Measurements from ENCODE around the gene TBCCD1.
"Not testable (repeated sequence)": the region's sequence is repeated elsewhere in the genome, so short reads cannot be mapped to it uniquely, and the experiment has no call there.

Gene TBCCD1

DNA sequence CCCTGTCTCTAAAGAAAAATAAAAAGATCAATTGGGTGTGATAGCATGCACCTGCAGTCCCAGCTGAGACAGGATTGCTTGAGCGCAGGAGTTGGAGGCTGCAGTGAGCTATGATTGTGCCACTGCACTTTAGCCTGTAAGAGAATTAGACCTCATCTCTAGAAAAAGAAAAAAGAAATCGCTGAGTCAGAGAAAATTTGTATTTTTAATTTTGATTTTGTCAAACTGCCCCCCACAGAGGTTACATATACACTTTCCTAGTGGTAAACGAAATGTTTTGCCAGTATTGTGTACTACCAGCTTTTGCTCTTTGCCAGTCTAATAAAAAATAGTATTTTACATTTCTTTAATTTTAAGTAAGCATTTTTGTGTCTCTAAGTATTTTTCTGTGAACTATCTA, 17.6 kb downstream of the TBCCD1 start:
- Histone ChIP-seq H3K9me3 (ENCODE audit: control insufficient read depth in 2 of 2, low read length in 2 of 2) (no peaks in the 10 kb centered on the region), H3K27ac (ENCODE audit: low read length) (no peak overlapping the region), H3K4me3 (ENCODE audit: low read length in 2 of 2) (no peak overlapping the region), H3K27me3 (ENCODE audit: control insufficient read depth in 1 of 2, insufficient read depth in 2 of 2, low read length in 2 of 2) (no peaks in the 10 kb centered on the region), H3K9ac (ENCODE audit: low read length in 2 of 2) (no peak overlapping the region), H3K36me3 (ENCODE audit: control insufficient read depth in 2 of 2, insufficient read depth in 2 of 2, low read length in 2 of 2) (peaks cover 7 to 27% of the 10 kb centered on the region in 2 donors), H3K4me1 (ENCODE audit: control insufficient read depth, insufficient read depth, low read length) (no peaks in the 10 kb centered on the region)

DNA sequence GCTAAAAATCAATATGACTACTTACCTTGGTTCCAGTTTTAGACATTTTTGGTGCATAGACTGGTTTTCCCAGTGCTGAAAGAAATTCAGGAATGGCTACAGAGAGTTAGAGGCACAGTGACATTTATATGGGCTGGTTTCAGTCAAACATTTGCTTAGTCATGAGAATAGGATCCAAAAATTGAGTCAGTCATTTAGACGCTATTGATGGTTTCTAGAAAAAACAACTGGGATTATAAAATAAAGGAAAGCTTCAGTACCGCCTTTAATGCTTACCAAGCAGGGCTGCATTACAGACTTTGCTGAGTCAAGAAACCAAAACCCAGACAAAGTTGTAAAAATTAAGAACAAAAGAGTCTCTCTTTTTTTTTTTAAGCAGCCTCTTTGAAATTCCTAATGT, 22.9 kb downstream of the TBCCD1 start, which contains the start of gene CRYGS:
CRYGS (minus strand) TSS at position 100 of the 400 bp plus-strand sequence; CDS start at position 46, 54 bp downstream.
- no peaks in the 10 kb centered on the region for H3K9me3 ChIP-seq (ENCODE audit: control insufficient read depth in 2 of 2, low read length in 2 of 2)
- H3K36me3 ChIP-seq (ENCODE audit: control insufficient read depth in 2 of 2, insufficient read depth in 2 of 2, low read length in 2 of 2), result no peaks in the 10 kb centered on the region
- no peak within 1 kb of the TSS for H3K4me3 ChIP-seq (ENCODE audit: low read length in 2 of 2)
- H3K4me1 ChIP-seq (ENCODE audit: control insufficient read depth, insufficient read depth, low read length), result no peaks in the 10 kb centered on the region
- H3K27me3 ChIP-seq (ENCODE audit: control insufficient read depth in 1 of 2, insufficient read depth in 2 of 2, low read length in 2 of 2), result no peaks in the 10 kb centered on the region
- H3K27ac ChIP-seq (ENCODE audit: low read length), result no peak within 1 kb of the TSS
- H3K9ac ChIP-seq (ENCODE audit: low read length in 2 of 2), result no peak within 1 kb of the TSS

DNA sequence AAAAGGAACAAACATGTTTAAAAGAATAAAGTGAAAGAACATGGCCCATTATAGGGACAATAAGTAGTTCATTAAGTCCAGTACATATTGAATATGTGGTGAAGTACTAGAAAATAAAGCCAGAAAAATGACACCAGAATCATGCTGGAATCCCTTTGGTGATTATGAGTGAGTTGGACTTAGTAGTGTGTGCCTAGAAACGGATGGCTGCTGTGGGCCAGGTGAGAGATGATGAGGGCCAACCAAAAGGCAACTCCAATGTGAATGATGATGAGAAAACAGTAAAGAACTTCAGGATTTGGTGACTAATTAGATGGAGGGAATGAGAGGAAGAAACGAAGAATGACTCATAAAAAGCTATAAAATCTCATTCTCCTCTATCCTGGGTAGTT, 26.3 kb downstream of the TBCCD1 start:
- Histone ChIP-seq H3K9ac (ENCODE audit: low read length in 2 of 2) (no peak overlapping the region), H3K4me1 (ENCODE audit: control insufficient read depth, insufficient read depth, low read length) (no peaks in the 10 kb centered on the region), H3K27ac (ENCODE audit: low read length) (no peak overlapping the region), H3K27me3 (ENCODE audit: control insufficient read depth in 1 of 2, insufficient read depth in 2 of 2, low read length in 2 of 2) (no peaks in the 10 kb centered on the region), H3K4me3 (ENCODE audit: low read length in 2 of 2) (no peak overlapping the region), H3K36me3 (ENCODE audit: control insufficient read depth in 2 of 2, insufficient read depth in 2 of 2, low read length in 2 of 2) (no peaks in the 10 kb centered on the region), H3K9me3 (ENCODE audit: control insufficient read depth in 2 of 2, low read length in 2 of 2) (no peaks in the 10 kb centered on the region)

DNA sequence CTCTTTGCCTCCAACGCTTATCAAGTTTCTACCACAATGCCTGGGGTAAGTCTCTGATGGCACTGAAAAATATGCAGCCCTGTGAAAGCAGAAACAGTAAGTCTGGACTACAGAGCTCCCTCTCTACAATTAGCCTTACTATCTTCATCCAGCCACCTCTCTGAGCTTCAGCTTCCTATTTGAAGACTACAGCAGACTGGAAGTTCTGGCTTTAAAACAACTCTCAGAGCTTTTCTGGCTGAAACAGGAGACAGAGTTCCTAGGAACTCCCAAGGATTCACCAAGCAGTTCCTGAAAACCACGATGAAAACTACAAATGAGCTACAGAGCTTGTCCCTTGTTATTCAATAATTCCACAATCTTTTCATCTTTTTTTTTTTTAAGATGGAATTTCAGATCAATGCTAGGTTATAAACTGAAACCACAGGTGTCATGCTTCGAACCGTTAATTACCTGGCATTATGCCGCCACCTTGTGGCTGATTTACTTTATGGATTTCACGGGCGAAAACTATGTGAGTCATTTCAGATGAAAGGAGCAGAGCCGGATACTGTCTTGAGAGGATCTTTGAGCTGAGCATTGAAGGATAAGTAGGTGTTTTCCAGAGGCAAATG, 26.8 kb downstream of the TBCCD1 start:
- no peaks in the 10 kb centered on the region for H3K27me3 ChIP-seq (ENCODE audit: control insufficient read depth in 1 of 2, insufficient read depth in 2 of 2, low read length in 2 of 2)
- peak overlapping the region in 1 of 2 donors; percentile 36 for H3K4me3 ChIP-seq (ENCODE audit: low read length in 2 of 2)
- no peak overlapping the region for H3K9ac ChIP-seq (ENCODE audit: low read length in 2 of 2)
- no peak overlapping the region for H3K27ac ChIP-seq (ENCODE audit: low read length)
- no peaks in the 10 kb centered on the region for H3K9me3 ChIP-seq (ENCODE audit: control insufficient read depth in 2 of 2, low read length in 2 of 2)
- no peaks in the 10 kb centered on the region for H3K36me3 ChIP-seq (ENCODE audit: control insufficient read depth in 2 of 2, insufficient read depth in 2 of 2, low read length in 2 of 2)
- H3K4me1 ChIP-seq (ENCODE audit: control insufficient read depth, insufficient read depth, low read length), result no peaks in the 10 kb centered on the region

DNA sequence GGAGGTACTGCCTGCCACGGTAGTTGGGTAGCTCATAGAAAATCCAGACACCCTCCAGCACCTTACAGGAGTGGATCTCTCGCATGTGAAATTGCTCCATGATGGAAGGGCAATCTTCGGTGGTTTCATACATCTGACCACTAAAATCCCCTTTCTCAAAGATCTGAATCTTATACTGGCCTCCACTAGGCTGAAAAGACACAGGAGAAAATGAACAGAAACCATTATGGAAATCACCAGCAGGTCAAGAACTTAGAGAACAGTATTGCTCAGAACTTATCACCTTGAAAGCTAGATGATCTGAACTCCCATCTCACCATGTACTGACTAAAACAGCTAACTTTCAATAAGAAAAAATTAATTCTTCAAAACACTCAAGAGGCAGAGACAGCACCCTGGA, 28.4 kb downstream of the TBCCD1 start:
- no peaks in the 10 kb centered on the region for H3K36me3 ChIP-seq (ENCODE audit: control insufficient read depth in 2 of 2, insufficient read depth in 2 of 2, low read length in 2 of 2)
- no peak overlapping the region for H3K4me3 ChIP-seq (ENCODE audit: low read length in 2 of 2)
- H3K27me3 ChIP-seq (ENCODE audit: control insufficient read depth in 1 of 2, insufficient read depth in 2 of 2, low read length in 2 of 2), result no peaks in the 10 kb centered on the region
- no peaks in the 10 kb centered on the region for H3K4me1 ChIP-seq (ENCODE audit: control insufficient read depth, insufficient read depth, low read length)
- no peak overlapping the region for H3K27ac ChIP-seq (ENCODE audit: low read length)
- H3K9me3 ChIP-seq (ENCODE audit: control insufficient read depth in 2 of 2, low read length in 2 of 2), result no peaks in the 10 kb centered on the region
- H3K9ac ChIP-seq (ENCODE audit: low read length in 2 of 2), result no peak overlapping the region

DNA sequence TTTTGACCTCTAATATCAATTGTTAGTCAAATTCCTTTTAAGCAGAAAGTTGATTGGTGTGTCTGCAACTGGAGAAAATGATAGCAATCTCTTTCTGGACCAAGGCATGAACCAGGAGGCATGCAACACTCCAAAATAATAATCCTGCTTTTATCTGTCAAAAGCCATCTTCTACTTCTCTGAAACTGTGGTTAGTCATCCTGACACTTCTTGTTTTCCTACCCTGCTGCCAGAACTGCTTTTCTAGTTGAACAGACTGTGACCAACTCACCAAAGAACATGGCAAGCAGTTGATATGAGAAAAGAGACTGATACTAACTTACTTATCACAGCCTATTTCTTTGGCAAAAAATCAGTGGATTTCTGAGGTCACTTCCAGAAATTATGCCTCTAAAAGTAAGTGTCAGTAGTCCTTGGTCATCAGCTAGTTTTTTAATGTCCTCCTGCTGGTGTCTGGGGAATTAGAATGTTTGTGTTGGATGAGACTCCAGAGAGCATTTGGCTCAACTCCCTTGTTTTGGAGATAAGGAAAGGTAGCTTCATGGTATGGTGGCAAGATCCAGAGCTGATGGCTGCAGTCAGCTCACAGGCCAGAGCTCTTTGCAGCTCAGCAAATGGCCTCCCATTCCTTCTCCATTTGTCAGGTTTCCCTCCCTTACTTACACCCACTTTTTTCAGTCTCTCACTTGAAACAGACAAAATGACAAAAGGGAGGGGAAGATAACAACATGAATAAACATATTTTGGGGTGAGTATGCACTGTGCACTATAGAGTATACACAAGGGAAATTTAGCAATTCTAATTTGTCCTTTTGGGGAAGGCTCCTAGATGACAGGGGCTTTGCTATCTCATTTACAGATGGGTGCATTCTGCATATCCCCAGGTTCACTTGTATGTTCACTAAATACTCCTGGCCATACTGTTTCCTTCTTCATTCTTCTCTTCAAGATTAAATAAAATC, 30.0 kb downstream of the TBCCD1 start:
- H3K27ac ChIP-seq (ENCODE audit: low read length), result no peak overlapping the region
- no peak overlapping the region for H3K4me3 ChIP-seq (ENCODE audit: low read length in 2 of 2)
- H3K27me3 ChIP-seq (ENCODE audit: control insufficient read depth in 1 of 2, insufficient read depth in 2 of 2, low read length in 2 of 2), result no peaks in the 10 kb centered on the region
- no peak overlapping the region for H3K9ac ChIP-seq (ENCODE audit: low read length in 2 of 2)
- no peaks in the 10 kb centered on the region for H3K9me3 ChIP-seq (ENCODE audit: control insufficient read depth in 2 of 2, low read length in 2 of 2)
- H3K4me1 ChIP-seq (ENCODE audit: control insufficient read depth, insufficient read depth, low read length), result no peaks in the 10 kb centered on the region
- no peaks in the 10 kb centered on the region for H3K36me3 ChIP-seq (ENCODE audit: control insufficient read depth in 2 of 2, insufficient read depth in 2 of 2, low read length in 2 of 2)

DNA sequence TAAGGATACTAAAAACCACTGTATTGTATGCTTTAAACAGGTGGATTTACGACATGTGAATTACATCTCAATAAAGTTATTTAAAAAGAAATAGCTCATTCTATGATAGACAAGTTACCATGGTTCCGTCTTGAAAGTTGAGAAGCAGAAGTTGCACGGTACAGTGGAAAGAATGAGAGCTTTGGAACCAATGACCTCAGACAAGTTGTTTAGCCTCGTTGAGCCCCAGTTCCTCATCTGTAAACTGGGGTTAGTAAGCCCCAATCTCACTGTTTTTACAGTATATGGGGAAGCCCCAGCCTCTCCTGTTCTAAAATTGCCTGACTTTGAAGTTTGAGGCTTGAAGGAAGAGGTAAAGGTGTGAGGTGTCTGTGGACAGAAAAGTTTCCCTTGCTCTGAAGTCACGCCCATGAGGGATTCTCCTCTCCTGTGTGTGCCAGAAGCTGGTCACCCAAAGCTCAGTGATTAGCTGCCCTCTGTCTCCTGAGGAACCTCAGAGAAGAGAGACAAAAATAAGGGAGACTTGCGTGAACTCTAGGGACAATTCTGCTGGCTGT, 32.9 kb downstream of the TBCCD1 start:
- Histone ChIP-seq H3K4me1 (ENCODE audit: control insufficient read depth, insufficient read depth, low read length) (no peaks in the 10 kb centered on the region), H3K9me3 (ENCODE audit: control insufficient read depth in 2 of 2, low read length in 2 of 2) (no peaks in the 10 kb centered on the region), H3K27me3 (ENCODE audit: control insufficient read depth in 1 of 2, insufficient read depth in 2 of 2, low read length in 2 of 2) (no peaks in the 10 kb centered on the region), H3K27ac (ENCODE audit: low read length) (no peak overlapping the region), H3K36me3 (ENCODE audit: control insufficient read depth in 2 of 2, insufficient read depth in 2 of 2, low read length in 2 of 2) (no peaks in the 10 kb centered on the region), H3K9ac (ENCODE audit: low read length in 2 of 2) (no peak overlapping the region), H3K4me3 (ENCODE audit: low read length in 2 of 2) (no peak overlapping the region)

DNA sequence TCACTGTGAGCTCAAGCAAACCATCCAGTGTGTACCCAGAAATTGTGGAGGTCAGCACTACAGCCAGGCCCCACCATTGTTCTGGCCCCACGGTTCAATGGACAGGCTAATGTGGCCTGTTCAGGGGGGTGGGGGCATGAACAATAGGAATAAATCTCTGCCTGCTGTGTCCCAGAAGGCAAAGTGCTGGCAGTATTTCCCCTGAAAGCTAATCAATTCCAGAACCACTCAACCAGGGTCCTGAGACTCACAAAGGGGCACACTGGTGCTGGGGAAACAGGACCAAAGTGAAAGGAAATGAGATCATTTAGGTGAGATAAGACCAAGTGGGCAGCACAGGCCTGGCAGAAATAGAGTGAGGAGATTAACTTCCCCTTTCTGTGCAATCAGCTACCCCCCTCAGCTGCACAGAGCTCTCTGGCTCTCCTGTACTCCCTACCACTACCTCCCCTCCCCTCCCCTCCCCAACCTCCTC, 34.5 kb downstream of the TBCCD1 start:
- Histone ChIP-seq H3K36me3 (ENCODE audit: control insufficient read depth in 2 of 2, insufficient read depth in 2 of 2, low read length in 2 of 2) (no peaks in the 10 kb centered on the region), H3K4me3 (ENCODE audit: low read length in 2 of 2) (no peak overlapping the region), H3K27me3 (ENCODE audit: control insufficient read depth in 1 of 2, insufficient read depth in 2 of 2, low read length in 2 of 2) (no peaks in the 10 kb centered on the region), H3K27ac (ENCODE audit: low read length) (no peak overlapping the region), H3K9me3 (ENCODE audit: control insufficient read depth in 2 of 2, low read length in 2 of 2) (no peaks in the 10 kb centered on the region), H3K9ac (ENCODE audit: low read length in 2 of 2) (no peak overlapping the region), H3K4me1 (ENCODE audit: control insufficient read depth, insufficient read depth, low read length) (no peaks in the 10 kb centered on the region)

DNA sequence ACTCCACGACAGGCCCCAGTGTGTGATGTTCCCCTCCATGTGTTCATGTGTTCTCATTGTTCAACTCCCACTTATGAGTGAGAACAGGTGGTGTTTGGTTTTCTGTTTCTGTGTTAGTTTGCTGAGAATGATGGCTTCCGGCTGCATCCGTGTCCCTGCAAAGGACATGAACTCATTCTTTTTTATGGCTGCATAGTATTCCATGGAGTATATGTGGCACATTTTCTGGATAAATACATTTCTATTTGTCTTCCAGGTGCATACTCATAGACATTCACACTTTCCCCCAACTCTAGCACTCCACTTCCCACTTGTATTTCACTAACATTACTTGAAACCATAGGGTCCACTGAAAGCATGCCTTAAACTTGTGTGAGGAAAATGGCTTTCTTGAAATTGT, 35.4 kb downstream of the TBCCD1 start:
- H3K27ac ChIP-seq (ENCODE audit: low read length); H3K4me3 ChIP-seq (ENCODE audit: low read length in 2 of 2); H3K27me3 ChIP-seq (ENCODE audit: control insufficient read depth in 1 of 2, insufficient read depth in 2 of 2, low read length in 2 of 2); H3K9me3 ChIP-seq (ENCODE audit: control insufficient read depth in 2 of 2, low read length in 2 of 2); H3K4me1 ChIP-seq (ENCODE audit: control insufficient read depth, insufficient read depth, low read length); H3K36me3 ChIP-seq (ENCODE audit: control insufficient read depth in 2 of 2, insufficient read depth in 2 of 2, low read length in 2 of 2); H3K9ac ChIP-seq (ENCODE audit: low read length in 2 of 2): not testable (repeated sequence)

DNA sequence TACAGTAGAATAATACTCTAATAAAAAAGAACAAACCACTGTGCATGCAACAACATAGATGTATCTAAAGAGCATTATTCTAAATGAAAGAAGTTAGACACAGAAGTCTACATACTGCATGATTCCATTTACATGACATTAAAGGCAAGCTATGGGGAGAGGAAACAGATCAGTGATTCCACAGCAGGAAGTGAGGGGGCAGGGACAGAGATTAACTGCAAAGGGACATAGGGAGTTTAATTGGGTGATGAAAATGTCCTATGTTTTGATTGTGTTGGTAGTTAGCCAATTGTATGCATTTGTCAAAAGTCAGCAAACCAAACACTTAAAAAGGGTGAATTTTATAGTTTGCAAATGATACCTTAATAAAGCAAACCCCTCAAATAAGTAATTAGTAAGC, 36.7 kb downstream of the TBCCD1 start:
- no peak overlapping the region for H3K4me3 ChIP-seq (ENCODE audit: low read length in 2 of 2)
- H3K4me1 ChIP-seq (ENCODE audit: control insufficient read depth, insufficient read depth, low read length), result peaks cover 2% of the 10 kb centered on the region
- H3K27ac ChIP-seq (ENCODE audit: low read length), result no peak overlapping the region
- H3K27me3 ChIP-seq (ENCODE audit: control insufficient read depth in 1 of 2, insufficient read depth in 2 of 2, low read length in 2 of 2), result no peaks in the 10 kb centered on the region
- H3K9ac ChIP-seq (ENCODE audit: low read length in 2 of 2), result no peak overlapping the region
- no peaks in the 10 kb centered on the region for H3K36me3 ChIP-seq (ENCODE audit: control insufficient read depth in 2 of 2, insufficient read depth in 2 of 2, low read length in 2 of 2)
- no peaks in the 10 kb centered on the region for H3K9me3 ChIP-seq (ENCODE audit: control insufficient read depth in 2 of 2, low read length in 2 of 2)
